Transverse colon (tissue), 4 donors: ENCODE results near the gene PTH2.

Source experiments
- EP300 ChIP-seq: sonication (generic); formaldehyde crosslinking; IDR thresholded peaks from one replicate; pipeline ENCODE4 v1.6.1; 2017; ENCODE audit warnings: antibody characterized with exemption, low read depth
- POLR2A ChIP-seq: fragments of 450-650 bp; IDR thresholded peaks from one replicate; pipeline ENCODE4 v1.6.1; 2016; ENCODE audit warnings: antibody characterized with exemption, mild to moderate bottlenecking, moderate library complexity
- POLR2AphosphoS5 ChIP-seq, 3 donors: sonication (generic); formaldehyde crosslinking; IDR thresholded peaks; one replicate each; pipeline ENCODE4 v1.6.1; 2016; ENCODE audit warnings: antibody characterized with exemption in 3 of 3
- TF ChIP-seq, protein P1 (sequence below), 5 experiments: fragments of 200-600 bp in 3 of 5; fragments of 450-650 bp in 2 of 5; sonication (generic) in 3 of 5; IDR thresholded peaks; 1 replicate in 2 of 5; 2 replicates in 3 of 5; pipeline ENCODE4 v1.5.1; 2016 to 2017; ENCODE audit warnings: antibody characterized with exemption in 5 of 5, inconsistent platforms in 3 of 5, mild to moderate bottlenecking in 2 of 5, moderate library complexity in 1 of 5

DNA sequence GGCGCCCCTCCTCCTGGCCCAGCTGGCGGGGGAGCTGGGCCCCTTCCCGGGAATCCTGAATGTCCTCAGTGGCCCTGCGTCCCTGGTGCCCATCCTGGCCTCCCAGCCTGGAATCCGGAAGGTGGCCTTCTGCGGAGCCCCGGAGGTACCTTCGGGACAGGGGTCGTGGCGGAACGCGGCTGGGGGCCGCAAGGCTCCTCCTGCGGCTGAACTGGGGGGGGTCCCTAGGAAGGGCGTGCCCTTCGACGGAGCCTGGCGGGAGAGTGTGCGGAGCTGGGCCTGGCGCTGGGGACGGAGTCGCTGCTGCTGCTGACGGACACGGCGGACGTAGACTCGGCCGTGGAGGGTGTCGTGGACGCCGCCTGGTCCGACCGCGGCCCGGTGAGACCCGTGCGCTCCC is 38.4 kb upstream of the PTH2 start:
- TF ChIP-seq POLR2A, result no peak
- TF ChIP-seq, protein P1, sequence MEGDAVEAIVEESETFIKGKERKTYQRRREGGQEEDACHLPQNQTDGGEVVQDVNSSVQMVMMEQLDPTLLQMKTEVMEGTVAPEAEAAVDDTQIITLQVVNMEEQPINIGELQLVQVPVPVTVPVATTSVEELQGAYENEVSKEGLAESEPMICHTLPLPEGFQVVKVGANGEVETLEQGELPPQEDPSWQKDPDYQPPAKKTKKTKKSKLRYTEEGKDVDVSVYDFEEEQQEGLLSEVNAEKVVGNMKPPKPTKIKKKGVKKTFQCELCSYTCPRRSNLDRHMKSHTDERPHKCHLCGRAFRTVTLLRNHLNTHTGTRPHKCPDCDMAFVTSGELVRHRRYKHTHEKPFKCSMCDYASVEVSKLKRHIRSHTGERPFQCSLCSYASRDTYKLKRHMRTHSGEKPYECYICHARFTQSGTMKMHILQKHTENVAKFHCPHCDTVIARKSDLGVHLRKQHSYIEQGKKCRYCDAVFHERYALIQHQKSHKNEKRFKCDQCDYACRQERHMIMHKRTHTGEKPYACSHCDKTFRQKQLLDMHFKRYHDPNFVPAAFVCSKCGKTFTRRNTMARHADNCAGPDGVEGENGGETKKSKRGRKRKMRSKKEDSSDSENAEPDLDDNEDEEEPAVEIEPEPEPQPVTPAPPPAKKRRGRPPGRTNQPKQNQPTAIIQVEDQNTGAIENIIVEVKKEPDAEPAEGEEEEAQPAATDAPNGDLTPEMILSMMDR (IDR thresholded peaks at IDR 0.05), result no peak
- no peak for TF ChIP-seq EP300
- TF ChIP-seq POLR2AphosphoS5 (IDR thresholded peaks at IDR 0.05), result no peak
